ENCODE results near the gene IFITM1. TPM values are rescaled to one million over a fixed set of nuclear protein-coding genes. Genes with fewer than 3 reads are reported as not detected.
"Not testable (repeated sequence)": the region's sequence is repeated elsewhere in the genome, so short reads cannot be mapped to it uniquely, and the experiment has no call there.

Gene IFITM1
- total and polyA plus RNA-seq, 2 of the 8 experiments (the other 6 are each of a cell fraction or from before 2014, with no cell fraction given) = 394 to 1,464 TPM

- POLR2A ChIA-PET (ENCODE audit: partially characterized antibody) = interaction anchor here (1.8 to 2.6 kb wide), 3 partner anchors 11 to 26 kb away, joined by 8 to 11 read pairs (median 8); no protein-coding TSS in a partner anchor
Observed at GRCh38 chr11:328516-329100, 14.8 kb downstream of the IFITM1 start.

More at GRCh38 chr11:328516-329100, 14.8 kb downstream of the IFITM1 start:
- H3K4me1 ChIP-seq (replicated peaks in 1 of 4; ENCODE audit: control insufficient read depth in 3 of 4, insufficient read depth in 4 of 4, low read length in 3 of 4) = peaks cover 0 to 15% (median 3%) of the 10 kb centered on the region in 4 experiments; a peak in 5 of 7 replicates
- not testable (repeated sequence) for H3K23ac ChIP-seq (ENCODE audit: insufficient read length); H4K20me1 ChIP-seq (replicated peaks in 1 of 2; ENCODE audit: control insufficient read depth in 1 of 2, insufficient read depth in 2 of 2, low read length in 2 of 2); H3K23me2 ChIP-seq (ENCODE audit: low read depth, low read length); H2BK120ac ChIP-seq (replicated peaks; ENCODE audit: low read depth, low read length); H2BK20ac ChIP-seq (ENCODE audit: low read length); H3K14ac ChIP-seq (ENCODE audit: insufficient read length); H3K4ac ChIP-seq (replicated peaks; ENCODE audit: insufficient read length, low read depth, low read length); H4K5ac ChIP-seq (ENCODE audit: insufficient read length, low read depth, low read length); H4K91ac ChIP-seq (replicated peaks; ENCODE audit: insufficient read length, low read length); H3K56ac ChIP-seq (replicated peaks; ENCODE audit: insufficient read length, low read depth, low read length); H3K27me3 ChIP-seq (replicated peaks in 1 of 4; ENCODE audit: control insufficient read depth in 3 of 4, extremely low read depth in 1 of 4, insufficient read depth in 3 of 4, low read length in 3 of 4); H2BK12ac ChIP-seq (ENCODE audit: low read depth, low read length); DNase-seq (ENCODE audit: low read depth in 1 of 2, low spot score in 2 of 2); H3K18ac ChIP-seq (ENCODE audit: extremely low read depth, low read length); H4K8ac ChIP-seq (ENCODE audit: extremely low read depth, insufficient read depth, low read length); H3K36me3 ChIP-seq (ENCODE audit: control insufficient read depth in 2 of 4, insufficient read depth in 4 of 4, low read length in 3 of 4); H2BK15ac ChIP-seq (ENCODE audit: low read length); FAIRE-seq; H3K4me2 ChIP-seq (ENCODE audit: insufficient read depth in 1 of 2, low read depth in 2 of 2, low read length in 2 of 2); H2AK5ac ChIP-seq (ENCODE audit: low read depth, low read length); H3K79me2 ChIP-seq (ENCODE audit: control insufficient read depth in 1 of 2, insufficient read depth in 2 of 2, low read length in 2 of 2); H3K79me1 ChIP-seq (ENCODE audit: low read depth, low read length); H2AFZ ChIP-seq (ENCODE audit: low read length); H3K9ac ChIP-seq (replicated peaks in 1 of 4; ENCODE audit: extremely low read depth in 1 of 4, low read depth in 3 of 4, low read length in 3 of 4); H3K4me3 ChIP-seq (ENCODE audit: extremely low read depth in 1 of 4, insufficient read depth in 2 of 4, low read depth in 3 of 4, low read length in 4 of 4); H3K27ac ChIP-seq (ENCODE audit: low read depth, low read length); H2BK5ac ChIP-seq (ENCODE audit: low read depth, low read length)
- CTCF ChIA-PET (ENCODE audit: partially characterized antibody) = interaction anchor here (1.0 to 3.1 kb wide), 9 partner anchors 9 to 122 kb away, joined by 3 to 12 read pairs (median 5); partner anchors contain the start of gene BET1L
- H3K9me3 ChIP-seq (ENCODE audit: insufficient read depth in 2 of 2, low read depth in 1 of 2, low read length in 1 of 2) = peaks cover 10 to 11% of the 10 kb centered on the region in 2 experiments; a peak in 3 of 4 replicates
- 93% methylated on average over 15 of the region's 15 CpGs; no CpG with 5 or more reads in 1 of the 2 experiments for WGBS, 2 experiments (ENCODE audit: extremely low coverage in 1 of 2, insufficient coverage in 1 of 2, insufficient read length in 1 of 2, insufficient replicate concordance in 2 of 2, low coverage in 1 of 2, low lambda C conversion rate in 2 of 2, missing lambda C conversion rate in 1 of 2)
